ENCODE data around the gene OSBP2. TPM values are rescaled to one million over a fixed set of nuclear protein-coding genes. Genes with fewer than 3 reads are reported as not detected.

OSBP2 gene
- polyA plus RNA-seq, 12 donors: 4.0 to 26.3 (median 5.6) TPM; not detected in 1

DNA sequence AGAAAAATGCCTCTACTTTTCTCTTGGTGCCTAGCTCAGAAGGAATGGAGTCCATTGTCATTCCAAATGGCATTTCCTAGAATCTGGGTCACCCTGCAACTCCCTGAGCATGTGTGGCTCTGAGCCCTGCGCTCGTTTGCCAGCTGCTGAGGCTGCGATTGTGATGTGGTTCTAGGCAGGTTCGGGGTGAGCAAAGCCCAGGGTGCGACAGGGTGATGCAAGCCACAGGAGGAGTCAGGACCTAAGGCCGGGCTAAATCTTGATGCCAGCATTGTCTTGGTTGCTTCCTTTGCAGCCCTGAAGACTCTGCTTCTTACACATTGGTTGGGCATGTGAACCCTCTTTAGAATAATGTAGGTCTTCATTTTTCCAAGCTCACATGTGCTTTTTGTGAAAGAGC is 142.9 kb downstream of the OSBP2 start:
- no peak for DNase-seq

DNA sequence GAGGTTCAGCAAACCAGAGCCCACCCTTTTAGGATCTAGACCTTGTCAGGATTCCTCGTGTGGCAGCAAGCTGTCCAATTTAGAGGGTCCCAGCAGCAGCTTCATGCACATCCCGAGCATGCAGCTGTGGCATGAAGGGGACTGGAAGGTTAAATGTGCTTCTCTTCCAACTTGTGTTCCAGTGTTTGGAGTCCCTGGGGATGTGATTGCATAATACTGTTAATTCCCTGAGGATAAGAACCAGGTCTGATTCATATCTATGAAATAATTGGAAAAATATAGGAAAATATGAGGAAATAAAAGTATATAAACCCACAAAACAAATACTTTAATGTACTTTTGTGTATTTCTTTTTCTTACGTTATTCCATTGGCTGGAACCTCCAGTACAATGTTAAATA is 143.4 kb downstream of the OSBP2 start:
- no peak for DNase-seq

DNA sequence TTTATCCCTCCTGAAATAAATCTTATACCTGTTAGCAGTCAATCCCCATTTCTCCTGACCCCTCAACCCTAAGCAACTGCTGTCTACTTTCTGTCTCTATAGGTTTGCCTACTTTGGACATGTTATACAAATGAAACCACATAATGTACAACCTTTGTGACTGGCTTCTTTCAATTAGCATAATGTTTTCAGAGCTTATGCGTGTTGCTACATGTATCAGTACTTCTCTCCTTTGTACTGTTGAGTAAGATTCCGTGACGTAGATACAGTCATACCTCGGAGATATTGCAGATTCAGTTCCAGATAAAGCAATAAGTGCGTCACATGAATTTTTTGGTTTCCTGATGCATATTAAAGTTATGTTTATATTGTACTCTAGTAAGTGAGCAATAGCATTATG is 146.6 kb downstream of the OSBP2 start:
- DNase-seq: no peak

DNA sequence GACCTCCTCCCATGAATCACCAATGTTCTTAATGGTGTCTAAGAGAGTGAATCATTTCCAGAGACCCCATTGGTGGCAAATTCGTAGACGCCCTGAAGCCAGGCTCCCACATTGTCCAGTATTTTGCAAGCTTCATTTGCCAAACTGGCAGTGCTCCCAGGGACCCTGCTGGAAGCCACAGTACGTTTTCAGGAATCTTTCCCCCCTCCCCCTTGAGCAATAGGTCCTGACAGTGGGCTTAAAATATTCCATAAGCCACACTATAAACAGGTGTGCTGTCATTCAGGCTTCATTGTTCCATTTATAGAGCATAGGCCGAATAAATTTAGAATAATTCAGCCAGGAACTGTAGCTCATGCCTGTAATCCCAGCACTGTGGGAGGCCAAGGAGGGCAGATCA is 148.6 kb downstream of the OSBP2 start:
- no peak for DNase-seq

DNA sequence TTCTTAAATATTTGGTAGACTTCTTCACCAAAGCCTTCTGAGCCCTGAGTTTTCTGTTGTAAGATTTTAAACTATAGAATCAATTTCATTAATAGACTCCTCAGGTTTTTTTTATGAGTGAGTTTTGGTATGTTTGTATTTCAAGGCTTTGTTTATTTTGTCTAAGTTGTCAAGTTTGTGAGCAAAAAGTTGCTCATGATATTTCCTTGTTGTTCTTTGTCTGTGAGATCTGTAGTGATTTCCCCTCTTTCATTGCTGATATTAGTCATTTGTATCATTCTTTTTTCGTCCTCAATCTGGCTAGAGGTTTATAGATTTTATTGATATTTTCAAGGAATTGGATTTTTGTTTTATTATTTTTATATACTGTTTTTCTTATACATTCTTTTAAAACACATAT is 152.9 kb downstream of the OSBP2 start:
- no peak for DNase-seq

DNA sequence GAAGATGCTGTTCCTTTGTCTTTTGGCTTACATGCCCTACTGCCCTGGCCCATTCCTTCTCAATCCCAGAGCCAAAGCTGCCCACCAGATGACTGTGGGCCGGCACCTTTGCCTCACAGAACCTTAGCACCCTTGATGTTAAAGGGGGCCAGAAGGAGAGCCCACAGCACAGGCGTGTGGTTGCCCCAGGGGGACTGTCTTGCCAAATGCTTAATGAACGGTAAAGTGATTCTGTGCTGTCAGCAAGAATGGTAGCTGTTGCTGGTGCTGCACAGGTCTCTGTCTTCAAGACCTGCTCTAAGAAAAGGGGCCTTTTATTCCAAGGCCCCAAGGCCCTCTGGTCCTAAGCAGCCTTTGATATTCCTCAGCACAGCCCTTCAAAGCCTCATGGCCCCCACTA is 160.6 kb downstream of the OSBP2 start:
- DNase-seq: no peak

DNA sequence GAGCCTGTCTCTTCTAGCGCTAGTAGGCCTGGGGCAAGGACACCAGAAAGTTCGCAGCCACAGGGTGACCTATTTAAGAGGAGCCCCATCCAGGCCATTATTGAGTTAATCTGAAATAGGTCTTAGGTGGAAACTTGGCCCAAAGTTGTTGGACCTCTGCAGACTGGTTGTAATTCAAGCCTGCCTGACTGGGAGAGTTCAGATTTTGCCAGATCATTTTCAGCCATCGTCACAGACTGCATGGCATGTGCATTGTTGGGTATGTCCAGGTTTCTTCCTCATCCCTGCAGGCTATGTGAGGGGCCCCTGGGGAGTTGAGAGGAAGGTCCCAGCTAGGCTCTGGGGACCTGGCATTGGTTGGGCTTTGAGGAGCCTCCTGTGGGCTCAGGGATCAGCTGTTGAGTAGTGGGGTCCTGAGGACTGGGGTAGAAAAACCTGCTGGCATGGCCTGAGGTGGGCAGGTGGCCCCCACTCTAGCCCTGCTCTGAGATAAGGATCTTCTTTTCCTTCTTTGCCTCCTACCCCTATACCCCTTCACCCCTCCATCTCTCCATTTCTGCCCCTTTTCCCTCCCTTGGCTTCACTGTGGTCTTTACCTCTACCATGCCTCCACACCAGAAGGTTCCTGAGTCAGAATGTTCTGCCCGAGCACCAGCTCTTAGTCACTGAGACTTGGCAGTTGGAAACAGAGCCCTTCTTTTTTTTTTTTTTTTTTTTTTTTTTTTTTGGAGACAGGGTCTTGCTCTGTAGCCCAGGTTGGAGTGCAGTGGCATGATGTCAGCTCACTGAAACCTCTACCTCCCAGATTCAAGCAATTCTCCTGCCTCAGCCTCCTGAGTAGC is 161.2 kb downstream of the OSBP2 start:
- DNase-seq: no peak

DNA sequence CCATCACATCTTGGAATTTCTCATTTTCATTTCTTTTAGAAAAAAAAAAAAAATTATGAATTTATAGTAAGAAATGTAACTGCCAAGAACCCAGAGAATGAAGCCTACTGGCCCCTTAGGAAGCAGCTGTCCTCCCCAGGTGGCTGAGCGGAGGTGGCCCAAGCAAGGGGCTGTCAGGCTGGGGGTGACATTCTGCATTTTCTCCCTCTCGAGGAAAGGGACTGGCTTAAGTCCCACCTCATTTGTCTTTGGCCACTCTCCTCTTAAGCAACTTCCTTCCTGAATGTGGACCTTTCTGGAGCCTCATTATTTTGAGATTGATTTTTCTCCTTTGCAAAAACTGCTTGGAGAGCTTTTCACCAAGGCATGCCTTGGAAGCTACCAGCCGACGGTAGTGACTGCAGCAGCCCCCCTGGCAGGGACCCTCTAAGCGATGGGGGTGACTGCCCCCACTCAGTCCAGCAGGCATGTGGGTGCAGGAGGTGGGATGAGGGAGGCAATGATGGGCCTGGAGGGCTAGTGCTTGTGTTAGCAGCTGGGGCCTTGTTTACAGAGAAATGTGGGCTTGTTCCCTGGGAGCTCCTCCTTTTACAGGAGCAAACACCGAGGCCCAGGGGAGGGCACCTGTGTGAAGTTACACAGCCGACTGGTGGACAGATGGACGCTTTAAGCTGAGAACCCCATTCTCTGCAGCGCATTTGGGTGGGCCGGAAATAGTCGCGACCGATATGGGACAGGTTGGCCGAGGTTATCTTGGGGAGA is 162.2 kb downstream of the OSBP2 start:
- no peak for DNase-seq

DNA sequence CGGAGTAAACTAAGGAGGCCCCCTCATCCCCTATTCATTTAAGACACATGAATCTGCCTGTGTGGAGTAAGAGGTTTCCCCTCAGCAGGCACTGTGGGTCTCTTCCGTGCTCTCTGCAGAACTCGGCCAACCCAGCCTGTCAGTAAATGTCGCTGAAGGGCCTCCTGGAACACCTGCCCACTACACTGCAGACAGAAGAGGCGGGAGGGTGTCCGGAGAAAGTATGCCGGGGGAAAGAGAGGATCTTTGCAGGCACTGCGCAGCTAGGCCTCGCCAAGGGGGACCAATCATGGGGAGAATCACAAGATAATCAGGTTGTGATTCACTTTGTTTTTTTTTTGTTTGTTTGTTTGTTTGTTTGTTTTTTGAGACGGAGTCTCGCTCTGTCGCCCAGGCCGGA is 163.1 kb downstream of the OSBP2 start:
- no peak for DNase-seq

DNA sequence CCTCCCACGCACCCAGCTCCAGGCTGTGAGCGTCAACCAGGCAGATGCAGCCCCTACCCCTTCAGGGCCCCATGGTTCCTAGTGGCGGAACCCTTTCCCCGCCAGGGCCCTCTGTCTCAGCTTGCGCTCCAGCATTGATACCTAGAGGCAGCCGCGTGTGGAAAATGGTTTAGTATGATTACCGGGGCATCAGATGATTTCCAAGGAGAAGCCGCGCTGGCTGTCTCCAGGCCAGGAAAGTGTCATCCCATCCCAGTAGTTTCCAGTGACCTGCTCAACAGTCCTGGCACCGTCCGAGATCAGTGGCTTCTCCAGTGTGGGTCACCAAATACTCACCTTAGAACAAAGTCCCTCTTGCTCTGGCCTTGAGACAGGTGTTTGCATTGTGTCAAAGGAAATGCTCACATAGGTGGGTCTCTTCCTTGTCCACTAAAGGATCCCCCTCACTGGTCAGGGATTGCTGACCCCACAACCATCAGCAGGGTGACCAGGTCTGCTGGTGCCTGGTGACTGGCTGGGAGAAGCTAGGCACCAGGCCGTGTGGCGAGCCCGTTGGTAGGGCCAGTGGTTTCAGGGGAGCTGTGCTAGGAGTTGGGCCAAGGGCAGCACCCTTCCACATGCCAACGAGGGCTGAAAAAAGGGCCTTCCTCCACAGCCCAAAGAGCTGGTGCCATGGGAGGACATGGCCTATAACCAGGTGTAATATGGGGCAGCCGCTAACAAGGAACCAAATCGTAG is 164.5 kb downstream of the OSBP2 start:
- no peak for DNase-seq

DNA sequence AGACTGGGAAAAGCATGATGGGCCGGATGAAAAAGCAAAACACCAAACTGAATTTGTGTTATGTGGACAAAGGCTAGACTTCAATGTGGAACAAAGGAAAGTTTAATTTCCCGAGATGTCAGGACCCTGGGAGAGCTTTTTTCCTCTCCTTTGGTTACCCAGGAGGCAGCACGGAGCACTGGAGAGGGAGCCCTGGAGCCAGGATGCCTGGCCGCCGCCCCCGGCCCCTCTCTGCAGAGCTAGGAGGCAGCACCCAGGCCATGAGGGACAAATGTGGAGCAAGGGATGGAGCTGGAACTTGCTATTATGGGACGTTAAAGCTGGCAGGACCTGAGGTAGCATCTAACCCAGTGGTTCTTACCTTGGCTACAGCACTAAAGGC is 165.0 kb downstream of the OSBP2 start:
- DNase-seq: no peak

DNA sequence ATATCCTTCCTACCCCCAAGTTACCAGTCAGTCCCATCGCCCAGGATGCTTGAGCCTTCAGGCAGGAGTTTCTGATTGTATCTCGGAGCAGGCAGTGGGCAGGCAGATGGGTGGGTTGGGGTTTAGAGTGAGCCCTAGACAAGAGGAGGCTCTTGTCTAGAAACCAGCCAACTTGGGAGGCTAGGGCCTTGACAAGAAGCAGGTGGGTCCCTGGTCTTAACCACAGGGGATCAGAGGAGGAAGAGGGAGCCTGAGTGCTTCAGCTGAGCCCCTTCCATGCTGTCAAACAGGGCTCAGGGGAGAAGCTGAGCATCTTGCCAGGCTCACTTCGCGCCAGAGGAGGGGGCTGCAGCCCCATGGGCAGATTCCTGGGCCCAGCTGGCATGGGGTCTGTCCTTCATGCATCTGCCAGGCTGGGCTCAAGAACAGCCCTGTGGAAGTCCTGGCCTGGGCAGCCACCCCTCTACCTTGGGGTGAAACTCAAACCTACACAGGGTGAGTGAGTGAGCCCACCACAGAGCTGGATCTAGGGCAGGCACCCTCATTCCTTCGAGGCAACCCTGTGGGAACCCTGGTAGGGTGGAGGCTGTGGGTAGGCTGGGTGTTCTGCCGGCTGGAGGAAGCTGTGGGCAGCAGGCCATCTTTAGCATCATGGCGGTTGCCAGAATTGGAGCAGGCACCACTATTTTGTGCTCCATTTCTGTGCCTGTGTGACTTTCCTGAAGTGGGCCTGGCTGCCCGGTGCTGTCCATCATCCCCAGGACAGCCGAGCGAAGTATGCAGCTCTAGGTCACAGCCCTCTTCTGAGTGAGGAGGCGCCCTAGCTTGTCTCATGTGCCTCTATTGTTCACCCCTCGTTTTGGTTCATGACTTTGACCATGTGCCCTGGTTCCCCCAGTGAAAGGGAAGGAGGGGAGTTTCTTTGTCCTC is 165.8 kb downstream of the OSBP2 start:
- DNase-seq: no peak

DNA sequence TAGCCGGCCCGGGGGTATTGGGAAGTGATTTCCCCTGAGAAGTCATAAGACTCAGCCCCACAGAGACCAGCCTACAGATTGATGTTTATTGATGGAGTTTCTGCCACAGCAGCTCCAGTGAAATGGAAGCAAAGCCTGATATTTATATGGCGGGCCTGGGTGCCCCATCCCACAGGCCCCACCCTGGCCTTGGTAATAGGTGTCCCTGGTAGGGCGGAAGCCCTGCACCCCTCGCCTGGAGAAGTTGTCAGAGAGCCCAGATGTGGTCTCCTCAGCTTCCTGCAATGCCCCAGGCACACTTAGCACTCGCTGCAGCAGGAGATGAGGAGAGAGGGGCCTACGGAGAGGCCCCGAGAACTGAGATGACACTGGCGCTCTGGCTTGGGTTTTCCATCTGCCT is 166.5 kb downstream of the OSBP2 start:
- no peak for DNase-seq

DNA sequence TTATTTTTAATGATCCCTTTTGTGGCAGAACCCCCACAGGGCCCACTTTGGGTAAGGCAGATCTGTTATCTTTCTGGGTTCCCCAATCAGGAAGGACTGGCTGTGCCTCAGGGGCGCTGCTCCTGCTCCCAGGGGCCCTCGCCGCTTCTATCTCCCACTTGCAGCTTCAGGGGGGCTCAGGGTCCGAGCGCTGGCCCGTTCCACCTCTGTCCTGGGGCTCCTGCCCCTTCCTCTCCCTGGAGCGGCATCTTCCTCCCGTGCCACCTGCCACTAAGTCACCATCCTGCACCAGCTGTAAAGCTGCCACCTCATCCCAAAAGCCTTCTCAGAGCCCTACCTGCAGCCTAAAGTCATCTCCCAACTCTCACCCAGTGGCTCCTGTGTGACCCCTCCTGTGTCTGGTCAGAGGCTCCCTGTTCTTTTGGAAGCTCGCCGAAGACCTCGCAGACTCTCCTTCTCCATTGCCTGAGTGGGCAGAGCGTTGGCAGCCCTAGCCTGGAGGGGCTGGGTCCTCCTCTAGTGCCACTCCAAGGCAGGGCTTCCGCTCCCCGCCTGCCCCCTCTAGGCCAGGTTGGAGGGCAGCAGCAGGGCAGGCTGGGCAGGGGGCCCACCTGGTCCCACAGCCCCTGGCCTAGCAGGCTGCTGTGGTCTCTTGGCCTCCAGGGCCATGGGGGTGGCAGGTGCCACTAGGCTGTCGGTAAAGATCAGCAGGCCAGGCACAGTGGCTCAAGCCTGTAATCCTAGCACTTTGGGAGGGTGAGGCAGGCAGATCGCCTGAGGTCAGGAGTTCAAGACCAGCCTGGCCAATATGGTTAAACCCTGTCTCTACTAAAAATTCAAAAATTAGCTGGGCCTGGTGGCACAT is 167.2 kb downstream of the OSBP2 start:
- DNase-seq: no peak

DNA sequence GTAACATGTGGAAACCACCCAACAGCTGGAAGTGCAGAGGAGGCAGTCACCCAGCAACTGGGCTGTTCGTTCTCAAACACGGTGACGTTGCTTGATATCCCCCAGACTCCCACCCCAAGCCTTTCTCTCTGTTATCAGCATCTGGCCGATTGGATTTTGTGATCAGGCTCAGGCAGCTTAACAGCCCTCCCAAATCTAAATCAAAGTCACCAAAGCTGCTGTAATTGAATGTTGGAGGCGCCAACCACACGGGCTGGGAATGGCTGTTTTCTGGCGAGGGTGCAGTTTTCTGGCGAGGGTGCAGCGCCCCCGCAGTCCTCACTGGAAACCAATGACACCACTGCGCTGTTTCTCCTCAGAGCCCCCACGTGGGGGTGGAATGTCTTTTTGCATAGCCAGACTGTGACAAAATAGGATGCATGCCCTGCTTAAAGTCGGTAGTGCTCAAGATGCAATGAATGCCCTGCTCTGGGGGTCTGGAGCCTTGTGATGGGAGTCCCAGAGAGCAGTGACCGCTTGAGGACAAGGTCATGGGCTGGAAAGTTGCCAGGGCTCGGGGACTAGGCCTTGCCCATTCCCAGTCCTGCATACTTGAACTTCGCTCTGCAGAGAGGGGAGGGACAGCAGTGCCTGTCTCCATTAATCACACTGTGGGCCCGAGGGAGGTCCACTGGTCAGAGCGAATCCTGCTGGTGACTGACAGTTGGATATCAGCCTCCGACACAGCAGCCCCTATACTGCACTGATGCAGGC is 168.6 kb downstream of the OSBP2 start:
- DNase-seq: no peak

DNA sequence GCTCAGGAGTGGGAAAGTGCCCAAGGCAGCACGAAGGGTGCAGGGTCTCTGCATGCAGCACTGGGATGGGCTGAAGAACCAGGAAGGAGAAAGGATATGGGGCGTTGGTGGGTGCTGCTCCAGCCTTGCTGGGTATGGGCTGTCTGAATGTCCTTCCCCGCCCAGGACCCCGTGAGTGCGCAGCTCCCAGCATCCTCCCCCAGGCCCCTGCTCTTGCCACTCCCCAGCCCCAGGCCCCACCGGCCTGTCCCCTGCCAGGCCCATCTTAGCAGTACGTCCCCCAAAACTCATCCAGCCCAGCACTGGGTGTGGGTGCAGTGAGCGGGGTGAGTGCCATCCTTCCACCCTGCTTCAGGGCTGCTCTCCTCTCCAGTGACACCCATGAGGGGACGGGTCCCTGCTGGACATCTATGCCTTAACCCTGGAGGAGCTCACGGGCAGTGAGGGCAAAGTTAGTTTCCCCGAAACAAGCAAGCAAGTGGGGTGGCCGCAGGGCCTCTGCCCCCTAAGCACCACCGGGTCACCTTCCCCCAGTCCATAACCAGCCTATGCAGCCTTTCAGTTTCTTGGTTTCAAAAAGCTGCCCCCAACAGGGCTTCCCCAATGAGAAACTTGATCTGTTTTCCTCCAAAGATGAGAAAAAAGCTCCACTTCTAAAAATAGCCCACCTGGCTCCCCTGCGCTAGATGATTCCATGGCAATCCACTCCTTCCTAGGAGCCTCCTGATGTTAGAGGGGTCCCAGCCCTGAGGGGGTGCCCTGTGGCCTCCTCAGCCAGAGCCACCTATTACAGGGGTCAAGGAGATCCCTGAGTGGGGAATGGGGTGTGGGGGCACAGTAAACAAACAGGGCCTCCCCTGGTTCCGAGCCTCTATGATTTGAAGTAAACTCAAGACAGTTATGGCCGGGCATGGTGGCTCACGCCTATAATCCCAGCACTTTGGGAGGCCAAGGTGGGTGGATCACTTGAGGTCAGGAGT is 170.1 kb downstream of the OSBP2 start:
- DNase-seq: no peak

DNA sequence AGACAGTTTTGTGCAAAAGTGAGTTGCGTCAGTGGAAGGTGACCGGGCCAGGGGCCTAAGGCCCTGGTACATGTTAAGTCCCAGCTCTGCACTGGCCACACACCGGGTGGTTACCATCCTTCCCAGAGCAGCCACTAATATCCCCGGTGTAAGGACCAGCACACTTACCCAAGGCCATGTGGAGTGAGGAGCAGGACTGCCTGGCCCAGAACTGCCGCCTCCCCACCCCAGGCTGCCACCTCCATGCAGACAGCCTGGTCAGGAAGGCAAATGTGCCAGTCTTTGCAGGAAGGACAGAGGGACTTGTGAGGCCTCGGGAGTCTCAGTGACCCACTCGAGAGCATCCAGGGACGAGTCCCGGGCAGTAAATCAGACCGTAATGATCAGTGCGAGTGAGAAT is 171.0 kb downstream of the OSBP2 start:
- DNase-seq: no peak

DNA sequence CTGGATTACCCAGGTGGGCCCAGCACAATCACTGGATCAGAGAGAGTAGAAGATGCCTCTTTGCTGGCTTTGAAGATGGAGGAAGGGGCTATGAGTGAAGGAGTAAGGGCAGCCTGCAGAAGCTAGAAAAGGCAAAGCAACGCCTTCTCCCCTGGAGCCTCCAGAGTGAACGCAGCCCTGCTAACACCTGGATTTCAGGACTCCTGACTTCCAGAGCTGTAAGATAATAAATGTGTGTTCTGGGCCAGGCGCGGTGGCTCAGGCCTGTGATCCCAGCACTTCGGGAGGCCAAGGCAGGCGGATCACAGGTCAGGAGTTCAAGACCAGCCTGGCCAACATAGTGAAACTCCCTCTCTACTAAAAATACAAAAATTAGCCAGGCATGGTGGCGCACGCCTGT is 171.5 kb downstream of the OSBP2 start:
- no peak for DNase-seq

All from muscle of arm (tissue), 12 donors.